Endothelial cell of umbilical vein (primary cell): ENCODE data around the gene TSKU.

ENCODE experiments used
- EZH2 ChIP-seq: IDR thresholded peaks from 2 replicates; pipeline ENCODE4 v1.6.1; 2012; ENCODE audit warnings: borderline replicate concordance, low read depth, mild to moderate bottlenecking, moderate library complexity, low read length, inconsistent platforms; ENCODE audit not compliant: severe bottlenecking
- FOS ChIP-seq: IDR thresholded peaks from 2 replicates; pipeline ENCODE4 v1.6.1; 2011; ENCODE audit warnings: mild to moderate bottlenecking, low read length, moderate library complexity, borderline replicate concordance; ENCODE audit not compliant: insufficient read depth
- GATA2 ChIP-seq: IDR thresholded peaks from 2 replicates; pipeline ENCODE4 v1.7.0; 2011; ENCODE audit warnings: low read depth, mild to moderate bottlenecking, moderate library complexity, mixed read lengths, low read length; ENCODE audit not compliant: insufficient read length, insufficient read depth
- JUN ChIP-seq: IDR thresholded peaks from 2 replicates; pipeline ENCODE4 v1.6.1; 2011; ENCODE audit warnings: borderline replicate concordance, low read depth; ENCODE audit not compliant: insufficient read length, insufficient read depth
- MYC ChIP-seq: IDR thresholded peaks from one replicate; pipeline ENCODE4 v1.6.1; 2011; ENCODE audit warnings: mild to moderate bottlenecking, low read depth, low read length
- POLR2A ChIP-seq: IDR thresholded peaks from 2 replicates; pipeline ENCODE4 v1.6.1; 2012; ENCODE audit warnings: low read depth, mild to moderate bottlenecking, control low read depth, low read length
- POLR2AphosphoS5 ChIP-seq: IDR thresholded peaks from 2 replicates; pipeline ENCODE4 v1.6.1; 2012; ENCODE audit warnings: low read depth, mild to moderate bottlenecking, control low read depth, low read length, moderate library complexity; ENCODE audit not compliant: insufficient read depth
- TF ChIP-seq, protein P1 (sequence below), 2 donors: IDR thresholded peaks; 1 replicate in 1 of 2; 2 replicates in 1 of 2; pipeline ENCODE4 v1.5.1; 2011; ENCODE audit warnings: low read length in 2 of 2, mild to moderate bottlenecking in 2 of 2, moderate library complexity in 2 of 2, control low read depth in 1 of 2, inconsistent platforms in 1 of 2, low read depth in 1 of 2; ENCODE audit not compliant: insufficient read depth in 1 of 2; ENCODE audit errors: extremely low read depth in 1 of 2
- TF ChIP-seq, protein P2 (sequence below): IDR thresholded peaks from 2 replicates; pipeline ENCODE4 v1.6.1; 2011; ENCODE audit not compliant: insufficient read depth, insufficient read length

- TF ChIP-seq JUN = no peak
- TF ChIP-seq, protein P1, sequence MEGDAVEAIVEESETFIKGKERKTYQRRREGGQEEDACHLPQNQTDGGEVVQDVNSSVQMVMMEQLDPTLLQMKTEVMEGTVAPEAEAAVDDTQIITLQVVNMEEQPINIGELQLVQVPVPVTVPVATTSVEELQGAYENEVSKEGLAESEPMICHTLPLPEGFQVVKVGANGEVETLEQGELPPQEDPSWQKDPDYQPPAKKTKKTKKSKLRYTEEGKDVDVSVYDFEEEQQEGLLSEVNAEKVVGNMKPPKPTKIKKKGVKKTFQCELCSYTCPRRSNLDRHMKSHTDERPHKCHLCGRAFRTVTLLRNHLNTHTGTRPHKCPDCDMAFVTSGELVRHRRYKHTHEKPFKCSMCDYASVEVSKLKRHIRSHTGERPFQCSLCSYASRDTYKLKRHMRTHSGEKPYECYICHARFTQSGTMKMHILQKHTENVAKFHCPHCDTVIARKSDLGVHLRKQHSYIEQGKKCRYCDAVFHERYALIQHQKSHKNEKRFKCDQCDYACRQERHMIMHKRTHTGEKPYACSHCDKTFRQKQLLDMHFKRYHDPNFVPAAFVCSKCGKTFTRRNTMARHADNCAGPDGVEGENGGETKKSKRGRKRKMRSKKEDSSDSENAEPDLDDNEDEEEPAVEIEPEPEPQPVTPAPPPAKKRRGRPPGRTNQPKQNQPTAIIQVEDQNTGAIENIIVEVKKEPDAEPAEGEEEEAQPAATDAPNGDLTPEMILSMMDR (IDR thresholded peaks at IDR 0.05; ENCODE audit: extremely low read depth in 1 of 2, insufficient read depth in 1 of 2, low read depth in 1 of 2, low read length in 2 of 2) = no peak
- TF ChIP-seq FOS = no peak
- TF ChIP-seq POLR2AphosphoS5 = no peak
- TF ChIP-seq POLR2A = no peak
- no peak for TF ChIP-seq EZH2
- no peak for TF ChIP-seq GATA2
- TF ChIP-seq, protein P2, sequence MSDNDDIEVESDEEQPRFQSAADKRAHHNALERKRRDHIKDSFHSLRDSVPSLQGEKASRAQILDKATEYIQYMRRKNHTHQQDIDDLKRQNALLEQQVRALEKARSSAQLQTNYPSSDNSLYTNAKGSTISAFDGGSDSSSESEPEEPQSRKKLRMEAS = no peak
- no peak for TF ChIP-seq MYC
Observed at GRCh38 chr11:76770642-76771445, 12.3 kb upstream of the TSKU start.
